NCI-H2029 (cell line): ENCODE data around the gene PROM2.
A peak's percentile ranks its signal among the peaks of the same experiment; 100 is the strongest.

Source experiments
- DNase-seq: peaks from one replicate; lab custom pipeline; 2025; lab: John Stamatoyannopoulos, UW

Gene PROM2

GRCh38 chr2:95284886-95285541 is 10.8 kb downstream of the PROM2 start:
- no peak for DNase-seq

GRCh38 chr2:95285542-95285932 is 11.3 kb downstream of the PROM2 start:
- no peak for DNase-seq

- no peak for DNase-seq
Observed at GRCh38 chr2:95287336-95287735, 13.1 kb downstream of the PROM2 start.

GRCh38 chr2:95287806-95288205 is 13.6 kb downstream of the PROM2 start:
- DNase-seq: no peak

- no peak for DNase-seq
Observed at GRCh38 chr2:95289253-95289652, 15.0 kb downstream of the PROM2 start.

GRCh38 chr2:95291222-95291621 is 17.0 kb downstream of the PROM2 start:
- no peak for DNase-seq

GRCh38 chr2:95292623-95293260 is 18.5 kb downstream of the PROM2 start:
- no peak for DNase-seq

GRCh38 chr2:95294579-95295250 is 20.5 kb downstream of the PROM2 start:
- DNase-seq: no peak

GRCh38 chr2:95295376-95295775 is 21.1 kb downstream of the PROM2 start:
- DNase-seq: no peak

GRCh38 chr2:95296011-95296410 is 21.8 kb downstream of the PROM2 start:
- DNase-seq: peak; percentile 78

- DNase-seq: peak; percentile 79
Observed at GRCh38 chr2:95296880-95297487, 22.7 kb downstream of the PROM2 start, which contains the start of gene KCNIP3. TSS of gene KCNIP3 (plus strand) at chr2:95297347. CDS start at chr2:95297439, 92 bp downstream.

- no peak for DNase-seq
Observed at GRCh38 chr2:95297639-95298395, 23.6 kb downstream of the PROM2 start.

- DNase-seq: no peak
Observed at GRCh38 chr2:95298486-95299111, 24.4 kb downstream of the PROM2 start.

GRCh38 chr2:95299961-95300360 is 25.7 kb downstream of the PROM2 start:
- no peak for DNase-seq

GRCh38 chr2:95300450-95300849 is 26.2 kb downstream of the PROM2 start:
- peak; percentile 82 for DNase-seq

GRCh38 chr2:95301186-95301585 is 26.9 kb downstream of the PROM2 start:
- no peak for DNase-seq

- DNase-seq: no peak
Observed at GRCh38 chr2:95301876-95302641, 27.8 kb downstream of the PROM2 start.

- DNase-seq: no peak
Observed at GRCh38 chr2:95303191-95303919, 29.1 kb downstream of the PROM2 start.

- DNase-seq: peak; percentile 74
Observed at GRCh38 chr2:95305380-95306061, 31.3 kb downstream of the PROM2 start.
